IMR-90 (cell line): ENCODE results near the gene ANO4. TPM values are rescaled to one million over a fixed set of nuclear protein-coding genes. Genes with fewer than 3 reads are reported as not detected.

Source experiments
- ATAC-seq: fragments of 200-7000 bp; cut with Tn5 transposase; 2 replicates; pipeline ENCODE4 v1.9.1; 2020; ENCODE audit warnings: low read depth, mild to moderate bottlenecking, moderate library complexity
- BruUV-seq: library from RNA; stranded (reverse); fragments of 400-500 nt; replicated peaks from 2 replicates; lab custom pipeline; 2021; lab: Mats Ljungman, UMichigan
- CTCF ChIA-PET: fragments of 300-600 bp; formaldehyde crosslinking; extraction: SDS; loops from one replicate; lab custom pipeline; 2021; ENCODE audit warnings: antibody characterized with exemption; lab: Yijun Ruan, JAX
- POLR2A ChIA-PET: fragments of 300-600 bp; sonication (Branson Sonifier 250); formaldehyde crosslinking; loops from one replicate; lab custom pipeline; 2022; ENCODE audit warnings: antibody characterized with exemption; ENCODE audit not compliant: unreplicated experiment; lab: Charles Lee
- DNase-seq: peaks from one replicate; pipeline ENCODE4 v3.0.0; 2013
- H2AFZ ChIP-seq: replicated peaks from 2 replicates; pipeline ENCODE3; 2013; ENCODE audit warnings: low read length, mild to moderate bottlenecking; ENCODE audit not compliant: poor library complexity
- H2AK5ac ChIP-seq: 2 replicates; pipeline ENCODE4 v1.6.1; 2013; ENCODE audit warnings: low read depth, low read length, inconsistent platforms
- H2AK9ac ChIP-seq: replicated peaks from 2 replicates; pipeline ENCODE3; 2013; ENCODE audit warnings: mild to moderate bottlenecking, low read depth, low read length, moderate library complexity; ENCODE audit not compliant: poor library complexity
- H2BK120ac ChIP-seq: 2 replicates; pipeline ENCODE4 v1.6.1; 2013; ENCODE audit warnings: low read depth, low read length, inconsistent platforms
- H2BK15ac ChIP-seq: 3 replicates; pipeline ENCODE4 v1.6.1; 2013; ENCODE audit warnings: low read depth, low read length, inconsistent platforms
- H2BK20ac ChIP-seq: 2 replicates; pipeline ENCODE4 v1.6.1; 2013; ENCODE audit warnings: low read depth, mild to moderate bottlenecking, inconsistent platforms, low read length, moderate library complexity
- H2BK5ac ChIP-seq: 2 replicates; pipeline ENCODE4 v1.6.1; 2013; ENCODE audit warnings: mild to moderate bottlenecking, low read depth, low read length, inconsistent platforms; ENCODE audit not compliant: poor library complexity, severe bottlenecking
- H3K14ac ChIP-seq: replicated peaks from 2 replicates; pipeline ENCODE4 v1.6.1; 2013; ENCODE audit warnings: low read depth, low read length, inconsistent platforms
- H3K18ac ChIP-seq: 2 replicates; pipeline ENCODE4 v1.6.1; 2013; ENCODE audit warnings: low read depth, low read length, control low read depth
- H3K23ac ChIP-seq: 2 replicates; pipeline ENCODE4 v1.6.1; 2013; ENCODE audit warnings: low read depth, low read length, inconsistent platforms
- H3K27ac ChIP-seq: 2 replicates; pipeline ENCODE4 v1.5.1; 2013; ENCODE audit warnings: mild to moderate bottlenecking, control low read depth, low read length; ENCODE audit not compliant: insufficient read depth
- H3K27me3 ChIP-seq: 2 replicates; pipeline ENCODE4 v1.6.1; 2013; ENCODE audit warnings: low read length; ENCODE audit not compliant: control insufficient read depth, insufficient read depth
- H3K36me3 ChIP-seq: 2 replicates; pipeline ENCODE4 v1.6.1; 2013; ENCODE audit warnings: low read length, mixed read lengths; ENCODE audit not compliant: control insufficient read depth, insufficient read depth
- H3K4ac ChIP-seq: 2 replicates; pipeline ENCODE4 v1.6.1; 2013; ENCODE audit warnings: low read depth, low read length, inconsistent platforms
- H3K4me1 ChIP-seq: 2 replicates; pipeline ENCODE4 v1.6.1; 2013; ENCODE audit warnings: low read length, mixed read lengths; ENCODE audit not compliant: control insufficient read depth, insufficient read depth
- H3K4me2 ChIP-seq: 2 replicates; pipeline ENCODE4 v1.6.1; 2013; ENCODE audit warnings: low read depth, mild to moderate bottlenecking, control low read depth, low read length, moderate library complexity
- H3K4me3 ChIP-seq: 2 replicates; pipeline ENCODE4 v1.5.1; 2013; ENCODE audit warnings: low read depth, mild to moderate bottlenecking, control low read depth, low read length, moderate library complexity; ENCODE audit not compliant: insufficient read depth
- H3K56ac ChIP-seq: 2 replicates; pipeline ENCODE4 v1.6.1; 2013; ENCODE audit warnings: low read length, inconsistent platforms; ENCODE audit not compliant: insufficient read depth; ENCODE audit errors: extremely low read depth
- H3K79me1 ChIP-seq, 2 experiments: 2 replicates each; pipeline ENCODE4 v1.6.1; 2013; ENCODE audit warnings: low read length in 2 of 2, inconsistent platforms in 1 of 2, low read depth in 1 of 2
- H3K9ac ChIP-seq: 2 replicates; pipeline ENCODE4 v1.6.1; 2013; ENCODE audit warnings: low read depth, low read length, control low read depth
- H3K9me1 ChIP-seq: 2 replicates; pipeline ENCODE4 v1.6.1; 2013; ENCODE audit warnings: low read length, inconsistent platforms; ENCODE audit not compliant: insufficient read depth
- H3K9me3 ChIP-seq: 2 replicates; pipeline ENCODE4 v1.6.1; 2013; ENCODE audit warnings: low read length; ENCODE audit not compliant: control insufficient read depth, insufficient read depth
- H4K20me1 ChIP-seq: 2 replicates; pipeline ENCODE4 v1.6.1; 2013; ENCODE audit warnings: low read length, inconsistent platforms; ENCODE audit not compliant: insufficient read depth
- H4K5ac ChIP-seq: 2 replicates; pipeline ENCODE4 v1.6.1; 2013; ENCODE audit warnings: mild to moderate bottlenecking, low read depth, low read length, control low read depth
- H4K8ac ChIP-seq, 2 experiments: 2 replicates each; pipeline ENCODE4 v1.6.1; 2013; ENCODE audit warnings: low read depth in 2 of 2, low read length in 2 of 2, control low read depth in 1 of 2, inconsistent platforms in 1 of 2
- H4K91ac ChIP-seq: 2 replicates; pipeline ENCODE4 v1.6.1; 2013; ENCODE audit warnings: low read depth, low read length, inconsistent platforms; ENCODE audit not compliant: insufficient read depth
- BHLHE40 ChIP-seq: fragments of 150-350 bp; IDR thresholded peaks from 2 replicates; pipeline ENCODE4 v1.6.1; 2016; ENCODE audit warnings: mild to moderate bottlenecking, low read depth, low read length
- CEBPB ChIP-seq: IDR thresholded peaks from 2 replicates; pipeline ENCODE4 v1.6.1; 2012; ENCODE audit warnings: low read depth, low read length, improper control_type of control experiment
- CHD1 ChIP-seq: IDR thresholded peaks from 2 replicates; pipeline ENCODE4 v1.6.1; 2012; ENCODE audit warnings: low read depth, low read length, improper control_type of control experiment
- FOS ChIP-seq: fragments of 150-350 bp; IDR thresholded peaks from 2 replicates; pipeline ENCODE4 v1.6.1; 2016; ENCODE audit warnings: low read depth, low read length
- MAFK ChIP-seq: IDR thresholded peaks from 2 replicates; pipeline ENCODE4 v1.6.1; 2012; ENCODE audit warnings: low read depth, low read length, improper control_type of control experiment
- MAZ ChIP-seq: IDR thresholded peaks from 2 replicates; pipeline ENCODE4 v1.6.1; 2012; ENCODE audit warnings: low read depth, mild to moderate bottlenecking, low read length, improper control_type of control experiment, moderate library complexity, borderline replicate concordance
- MXI1 ChIP-seq: IDR thresholded peaks from 2 replicates; pipeline ENCODE4 v1.6.1; 2012; ENCODE audit warnings: low read depth, mild to moderate bottlenecking, low read length, moderate library complexity, borderline replicate concordance
- NFE2L2 ChIP-seq: fragments of 150-350 bp; IDR thresholded peaks from 2 replicates; pipeline ENCODE4 v1.6.1; 2016; ENCODE audit warnings: low read depth, mild to moderate bottlenecking, low read length
- POLR2A ChIP-seq: IDR thresholded peaks from 2 replicates; pipeline ENCODE4 v1.6.1; 2012; ENCODE audit warnings: mild to moderate bottlenecking, low read depth, low read length
- RCOR1 ChIP-seq: IDR thresholded peaks from 2 replicates; pipeline ENCODE4 v1.6.1; 2012; ENCODE audit warnings: mild to moderate bottlenecking, low read length, improper control_type of control experiment; ENCODE audit not compliant: insufficient replicate concordance
- SMC3 ChIP-seq: fragments of 150-350 bp; IDR thresholded peaks from 2 replicates; pipeline ENCODE4 v1.6.1; 2016; ENCODE audit warnings: low read depth, mild to moderate bottlenecking, antibody characterized with exemption, low read length, moderate library complexity
- WGBS, 2 experiments: methylation state at CpG; one replicate each; pipeline versions ENCODE4 v1.1.5 to v1.1.7; 2013; ENCODE audit warnings: missing lambda C conversion rate in 2 of 2; ENCODE audit not compliant: insufficient read length in 1 of 2; ENCODE audit errors: extremely low coverage in 2 of 2; 5-methylcytosine and 5-hydroxymethylcytosine counted together
- dilution Hi-C: fragments of 300-500 bp; cut with HindIII; formaldehyde crosslinking; loops from one replicate; pipeline ENCODE4 v1.14.3; 2018; ENCODE audit warnings: low sequenced_read_pairs; ENCODE audit not compliant: unreplicated experiment
- in situ Hi-C: fragments of 300-500 bp; cut with MboI; formaldehyde crosslinking; loops from 3 replicates; pipeline ENCODE4 v1.14.3; 2019; ENCODE audit warnings: low sequenced_read_pairs, inconsistent platforms, mixed read lengths
- intact Hi-C: fragments of 100-400 bp; cut with micrococcal nuclease; formaldehyde crosslinking; loops from 2 replicates; pipeline ENCODE4 v1.10.0; 2022
- polyA plus RNA-seq, 3 experiments: library from polyadenylated mRNA; depleted of rRNA; stranded (reverse); fragments of >200 nt; gene quantifications; 2 replicates each; pipeline ENCODE4 v1.2.3, GENCODE V29; 2012; ENCODE audit warnings: low replicate concordance in 1 of 3
- total RNA-seq: library from RNA; depleted of rRNA; stranded (reverse); fragments of >200 nt; gene quantifications from 2 replicates; pipeline ENCODE4 v1.2.3, GENCODE V29; 2012
- TF ChIP-seq, protein P1 (sequence below): fragments of 150-350 bp; IDR thresholded peaks from 2 replicates; pipeline ENCODE4 v1.6.1; 2016; ENCODE audit warnings: low read depth, mild to moderate bottlenecking, low read length, moderate library complexity, borderline replicate concordance
- TF ChIP-seq, protein P2 (sequence below): fragments of 150-350 bp; IDR thresholded peaks from 2 replicates; pipeline ENCODE4 v1.6.1; 2017; ENCODE audit warnings: mild to moderate bottlenecking, antibody characterized with exemption, low read length, low read depth

ANO4 gene
- total and polyA plus RNA-seq, 2 of the 4 experiments (the other 2 are of a cell fraction) = 4.7 to 10.2 TPM

DNA sequence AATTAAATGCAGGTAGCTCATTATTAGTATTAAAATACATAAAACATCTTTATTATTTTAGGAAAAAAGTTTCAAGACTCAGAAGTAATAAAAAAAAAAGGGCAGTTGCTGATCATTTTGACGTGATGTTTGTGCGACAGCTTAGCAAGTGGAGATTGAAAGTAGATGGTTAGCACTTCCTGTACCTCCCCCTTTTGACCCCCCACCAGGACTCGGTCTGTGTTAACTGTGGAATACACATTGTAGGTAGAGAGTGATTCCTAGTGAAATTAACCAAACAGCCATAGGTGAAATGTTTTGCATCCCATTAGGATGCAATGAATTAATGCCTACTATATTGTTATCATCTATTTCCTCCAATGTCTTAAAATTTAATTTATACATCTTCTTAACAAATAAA lies 294.7 kb downstream of the ANO4 start:
- TF ChIP-seq MAFK (no peak), BHLHE40 (no peak), MXI1 (no peak), CHD1 (no peak), POLR2A (no peak), SMC3 (no peak), MAZ (no peak), NFE2L2 (no peak), RCOR1 (no peak), FOS (no peak), CEBPB (no peak)
- TF ChIP-seq, protein P1, sequence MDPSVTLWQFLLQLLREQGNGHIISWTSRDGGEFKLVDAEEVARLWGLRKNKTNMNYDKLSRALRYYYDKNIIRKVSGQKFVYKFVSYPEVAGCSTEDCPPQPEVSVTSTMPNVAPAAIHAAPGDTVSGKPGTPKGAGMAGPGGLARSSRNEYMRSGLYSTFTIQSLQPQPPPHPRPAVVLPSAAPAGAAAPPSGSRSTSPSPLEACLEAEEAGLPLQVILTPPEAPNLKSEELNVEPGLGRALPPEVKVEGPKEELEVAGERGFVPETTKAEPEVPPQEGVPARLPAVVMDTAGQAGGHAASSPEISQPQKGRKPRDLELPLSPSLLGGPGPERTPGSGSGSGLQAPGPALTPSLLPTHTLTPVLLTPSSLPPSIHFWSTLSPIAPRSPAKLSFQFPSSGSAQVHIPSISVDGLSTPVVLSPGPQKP = no peak
- TF ChIP-seq, protein P2, sequence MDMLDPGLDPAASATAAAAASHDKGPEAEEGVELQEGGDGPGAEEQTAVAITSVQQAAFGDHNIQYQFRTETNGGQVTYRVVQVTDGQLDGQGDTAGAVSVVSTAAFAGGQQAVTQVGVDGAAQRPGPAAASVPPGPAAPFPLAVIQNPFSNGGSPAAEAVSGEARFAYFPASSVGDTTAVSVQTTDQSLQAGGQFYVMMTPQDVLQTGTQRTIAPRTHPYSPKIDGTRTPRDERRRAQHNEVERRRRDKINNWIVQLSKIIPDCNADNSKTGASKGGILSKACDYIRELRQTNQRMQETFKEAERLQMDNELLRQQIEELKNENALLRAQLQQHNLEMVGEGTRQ = no peak
- in situ Hi-C loops = no loop called here
- no peaks in the 10 kb centered on the region for H3K79me1 ChIP-seq
- no peak overlapping the region for H3K4me2 ChIP-seq
- intact Hi-C loops = no loop called here
- H3K4ac ChIP-seq = no peak overlapping the region
- no peaks in the 10 kb centered on the region for H3K9me1 ChIP-seq
- no peak overlapping the region for H4K5ac ChIP-seq
- no peak for ATAC-seq
- no peak overlapping the region for H4K8ac ChIP-seq
- no peak overlapping the region for H2BK15ac ChIP-seq
- H2AK9ac ChIP-seq = no peak overlapping the region
- no peak overlapping the region for H3K4me3 ChIP-seq
- no peak overlapping the region for H3K23ac ChIP-seq
- no peak overlapping the region for H2BK120ac ChIP-seq
- dilution Hi-C loops = no loop called here
- no peak for DNase-seq
- H3K4me1 ChIP-seq = no peaks in the 10 kb centered on the region
- no CpG with 5 or more reads among the region's 3 CpGs for WGBS, 2 experiments
- no peak overlapping the region for H3K14ac ChIP-seq
- no peak overlapping the region for H3K56ac ChIP-seq
- no peak overlapping the region for H3K27ac ChIP-seq
- no peak overlapping the region for H4K91ac ChIP-seq
- no peak overlapping the region for H2AFZ ChIP-seq
- no peak overlapping the region for H2BK5ac ChIP-seq
- no TSS peak for BruUV-seq
- H4K20me1 ChIP-seq = no peaks in the 10 kb centered on the region
- H3K18ac ChIP-seq = no peak overlapping the region
- H3K27me3 ChIP-seq = no peaks in the 10 kb centered on the region
- no peak overlapping the region for H3K9ac ChIP-seq
- no peak overlapping the region for H2BK20ac ChIP-seq
- ChIA-PET CTCF (interaction anchor here (1.4 kb wide), 1 partner anchor 14 kb away, joined by 3 read pairs; no protein-coding TSS in a partner anchor), POLR2A (no interaction called here)
- H3K9me3 ChIP-seq = no peaks in the 10 kb centered on the region
- no peak overlapping the region for H2AK5ac ChIP-seq
- peaks cover 4% of the 10 kb centered on the region; the same call in 1 of the 2 replicates for H3K36me3 ChIP-seq
